Fibroblast of lung (primary cell): ENCODE results near the gene HS3ST1. TPM values are rescaled to one million over a fixed set of nuclear protein-coding genes. Genes with fewer than 3 reads are reported as not detected.

Experiments
- DNase-seq, 2 donors: peaks; one replicate each; pipeline versions ENCODE4 v3.0.0 to v3.0.0-alpha.2; 2010; ENCODE audit warnings: low read depth in 2 of 2
- H2AFZ ChIP-seq: 2 replicates; pipeline ENCODE4 v1.5.1; 2012; ENCODE audit warnings: low read length, control low read depth, inconsistent platforms
- H3K27ac ChIP-seq: 2 replicates; pipeline ENCODE4 v1.5.1; 2011; ENCODE audit warnings: low read length, control low read depth; ENCODE audit not compliant: insufficient read depth
- H3K27me3 ChIP-seq: 2 replicates; pipeline ENCODE4 v1.5.1; 2011; ENCODE audit warnings: mild to moderate bottlenecking, low read length; ENCODE audit not compliant: control insufficient read depth, insufficient read depth
- H3K36me3 ChIP-seq: 2 replicates; pipeline ENCODE4 v1.5.1; 2011; ENCODE audit warnings: low read length; ENCODE audit not compliant: control insufficient read depth, insufficient read depth
- H3K4me1 ChIP-seq: 2 replicates; pipeline ENCODE4 v1.5.1; 2011; ENCODE audit warnings: low read length; ENCODE audit not compliant: control insufficient read depth, insufficient read depth; ENCODE audit errors: extremely low read depth
- H3K4me2 ChIP-seq: 2 replicates; pipeline ENCODE4 v1.5.1; 2011; ENCODE audit warnings: low read length, control low read depth; ENCODE audit not compliant: insufficient read depth; ENCODE audit errors: extremely low read depth
- H3K4me3 ChIP-seq, 4 experiments: fragments of 200-600 bp in 1 of 4; sonication (generic) in 1 of 4; replicated peaks in 1 of 4; 2 replicates each; pipeline ENCODE4 v1.5.1; 2011 to 2016; ENCODE audit warnings: low read length in 4 of 4, low read depth in 3 of 4, mild to moderate bottlenecking in 3 of 4, control low read depth in 2 of 4, inconsistent platforms in 1 of 4, mixed read lengths in 1 of 4; ENCODE audit not compliant: insufficient read depth in 1 of 4; ENCODE audit errors: control extremely low read depth in 1 of 4
- H3K79me2 ChIP-seq: 2 replicates; pipeline ENCODE4 v1.5.1; 2012; ENCODE audit warnings: mild to moderate bottlenecking, low read length, inconsistent platforms; ENCODE audit not compliant: control insufficient read depth, insufficient read depth
- H3K9ac ChIP-seq: 2 replicates; pipeline ENCODE4 v1.5.1; 2011; ENCODE audit warnings: mild to moderate bottlenecking, low read length, control low read depth; ENCODE audit not compliant: insufficient read depth
- H3K9me3 ChIP-seq: 2 replicates; pipeline ENCODE4 v1.5.1; 2012; ENCODE audit warnings: low read depth, low read length; ENCODE audit not compliant: control insufficient read depth, insufficient read depth
- H4K20me1 ChIP-seq: 2 replicates; pipeline ENCODE4 v1.5.1; 2011; ENCODE audit warnings: low read length; ENCODE audit not compliant: control insufficient read depth, insufficient read depth; ENCODE audit errors: extremely low read depth
- CTCF ChIP-seq, 2 donors: IDR thresholded peaks in 1 of 2; conservative IDR thresholded peaks in 1 of 2; 1 replicate in 1 of 2; 2 replicates in 1 of 2; pipeline ENCODE4 v1.5.1; 2011 to 2012; ENCODE audit warnings: low read length in 2 of 2, control low read depth in 1 of 2, inconsistent platforms in 1 of 2, low read depth in 1 of 2, mild to moderate bottlenecking in 1 of 2
- EZH2 ChIP-seq: IDR thresholded peaks from 2 replicates; pipeline ENCODE4 v1.5.1; 2012; ENCODE audit warnings: low read length, control low read depth, mild to moderate bottlenecking; ENCODE audit errors: missing control alignments
- polyA plus RNA-seq, 2 donors: library from polyadenylated mRNA; depleted of rRNA in 1 of 2; stranded (reverse) in 1 of 2; unstranded in 1 of 2; fragments of >200 nt; gene quantifications; 2 replicates each; pipeline ENCODE4 v1.2.1, GENCODE V29; 2011 to 2012; ENCODE audit warnings: missing spikeins in 1 of 2
- total RNA-seq: library from RNA; depleted of rRNA; stranded (reverse); fragments of >200 nt; gene quantifications from 2 replicates; pipeline ENCODE4 v1.2.1, GENCODE V29; 2014

HS3ST1 gene
- total and polyA plus RNA-seq, 2 donors (not counting 1 experiment from before 2014, with no cell fraction given) = 0.01 TPM; not detected in 1

- no peaks in the 10 kb centered on the region for H3K9me3 ChIP-seq
- no peak for DNase-seq
- no peak overlapping the region for H3K27ac ChIP-seq
- no peaks in the 10 kb centered on the region for H3K27me3 ChIP-seq
- H4K20me1 ChIP-seq = no peaks in the 10 kb centered on the region
- no peak overlapping the region for H3K4me2 ChIP-seq
- no peaks in the 10 kb centered on the region for H3K36me3 ChIP-seq
- H3K4me3 ChIP-seq = no peak overlapping the region
- no peak overlapping the region for H3K9ac ChIP-seq
- TF ChIP-seq CTCF (conservative IDR thresholded peaks at IDR 0.05 in 1 of 2, IDR thresholded peaks at IDR 0.05 in 1 of 2; ENCODE audit: low read depth in 1 of 2, low read length in 2 of 2) (no peak), EZH2 (no peak)
- no peaks in the 10 kb centered on the region for H3K4me1 ChIP-seq
- no peaks in the 10 kb centered on the region for H3K79me2 ChIP-seq
- no peak overlapping the region for H2AFZ ChIP-seq
Observed at GRCh38 chr4:11467931-11468330, 39.2 kb upstream of the HS3ST1 start.

GRCh38 chr4:11463707-11464106 is 35.0 kb upstream of the HS3ST1 start:
- TF ChIP-seq EZH2 = no peak
- H3K4me1 ChIP-seq = no peaks in the 10 kb centered on the region
- no peaks in the 10 kb centered on the region for H3K36me3 ChIP-seq
- no peak overlapping the region for H3K4me3 ChIP-seq
- no peak for DNase-seq
- no peak overlapping the region for H2AFZ ChIP-seq
- no peaks in the 10 kb centered on the region for H3K9me3 ChIP-seq
- H4K20me1 ChIP-seq = no peaks in the 10 kb centered on the region
- no peak overlapping the region for H3K9ac ChIP-seq
- no peaks in the 10 kb centered on the region for H3K27me3 ChIP-seq
- H3K4me2 ChIP-seq = no peak overlapping the region
- no peaks in the 10 kb centered on the region for H3K79me2 ChIP-seq
- H3K27ac ChIP-seq = no peak overlapping the region

GRCh38 chr4:11456401-11456800 is 27.7 kb upstream of the HS3ST1 start:
- Histone ChIP-seq H3K27me3 (no peaks in the 10 kb centered on the region), H3K4me2 (no peak overlapping the region), H3K9me3 (no peaks in the 10 kb centered on the region), H3K4me3 (no peak overlapping the region), H4K20me1 (no peaks in the 10 kb centered on the region), H3K27ac (no peak overlapping the region), H3K4me1 (no peaks in the 10 kb centered on the region), H3K36me3 (no peaks in the 10 kb centered on the region), H3K9ac (no peak overlapping the region), H2AFZ (no peak overlapping the region), H3K79me2 (no peaks in the 10 kb centered on the region)
- DNase-seq = no peak
- TF ChIP-seq CTCF (conservative IDR thresholded peaks at IDR 0.05 in 1 of 2, IDR thresholded peaks at IDR 0.05 in 1 of 2; ENCODE audit: low read depth in 1 of 2, low read length in 2 of 2) = no peak
- TF ChIP-seq EZH2 = no peak
